CD4-positive, alpha-beta T cell treated with Interleukin-6 for 4 hours (primary cell): Measurements from ENCODE around the gene FBXL16.

Experiments
- DNase-seq: peaks from one replicate; pipeline ENCODE4 v3.0.0-alpha.2; 2020; ENCODE audit warnings: mixed read lengths

FBXL16 gene

GRCh38 chr16:686459-687260, 18.9 kb downstream of the FBXL16 start:
- DNase-seq, result no peak

GRCh38 chr16:685967-686366, 19.6 kb downstream of the FBXL16 start:
- DNase-seq, result no peak

GRCh38 chr16:684961-685696, 20.5 kb downstream of the FBXL16 start:
- no peak for DNase-seq

- peak; percentile 98 for DNase-seq
These were observed 21.4 kb downstream of the FBXL16 start, which contains the start of gene JMJD8 for GRCh38 chr16:684071-684794. Gene JMJD8, minus strand, starts transcription at chr16:684334. Its CDS starts 15 bp downstream, at chr16:684319.

- no peak for DNase-seq
These were observed 22.1 kb downstream of the FBXL16 start for GRCh38 chr16:683396-684070.

GRCh38 chr16:682493-683395, 22.9 kb downstream of the FBXL16 start:
- DNase-seq, result no peak

- DNase-seq, result no peak
These were observed 23.7 kb downstream of the FBXL16 start for GRCh38 chr16:681746-682427.

GRCh38 chr16:680967-681745, 24.4 kb downstream of the FBXL16 start:
- no peak for DNase-seq

- DNase-seq, result no peak
These were observed 25.0 kb downstream of the FBXL16 start for GRCh38 chr16:680625-680945.

- DNase-seq, result peak; percentile 95
These were observed 25.6 kb downstream of the FBXL16 start, which contains the start of gene STUB1 for GRCh38 chr16:679814-680624. Gene STUB1, plus strand, starts transcription at chr16:680410. Its CDS starts 116 bp downstream, at chr16:680526.

- DNase-seq, result peak; percentile 62
These were observed 26.5 kb downstream of the FBXL16 start for GRCh38 chr16:678858-679813.

GRCh38 chr16:678209-678857, 27.3 kb downstream of the FBXL16 start:
- DNase-seq, result no peak

GRCh38 chr16:677316-678190, 28.0 kb downstream of the FBXL16 start:
- no peak for DNase-seq

GRCh38 chr16:676913-677312, 28.7 kb downstream of the FBXL16 start:
- DNase-seq, result peak; percentile 43

- no peak for DNase-seq
These were observed 29.1 kb downstream of the FBXL16 start for GRCh38 chr16:676565-676902.

GRCh38 chr16:675884-676564, 29.6 kb downstream of the FBXL16 start:
- DNase-seq, result no peak
